ENCODE results near the gene ABRACL.

DNA sequence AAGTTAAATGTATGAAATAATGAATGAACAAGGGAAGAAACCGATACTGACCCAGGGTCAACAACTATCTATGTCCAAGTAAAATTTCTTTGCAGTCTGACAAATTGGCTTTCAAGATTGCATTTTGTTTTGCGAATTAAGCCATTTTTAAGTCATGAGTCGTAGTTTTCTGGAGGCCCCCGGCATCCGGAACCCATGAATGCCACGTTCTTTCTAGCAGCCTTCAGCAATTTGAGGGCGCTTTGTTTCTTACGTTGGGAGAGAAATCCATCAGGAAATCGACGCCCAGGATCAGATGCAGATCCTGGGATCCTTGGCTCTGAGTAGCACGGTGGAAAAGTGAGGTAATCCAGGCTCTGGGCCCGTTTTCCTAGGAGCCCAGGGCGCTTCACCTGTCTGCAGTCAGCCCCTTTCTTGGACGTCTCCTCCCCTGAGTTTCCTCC lies 309 bp upstream of the ABRACL start:
- TF ChIP-seq CTCF (IDR thresholded peaks at IDR 0.05; ENCODE audit: low read length): no peak
- no peak for TF ChIP-seq EZH2 (IDR thresholded peaks at IDR 0.05; ENCODE audit: borderline replicate concordance, low read length)
